ENCODE measurements around the gene C10orf90.
"Not testable (repeated sequence)": the region's sequence is repeated elsewhere in the genome, so short reads cannot be mapped to it uniquely, and the experiment has no call there.

Gene C10orf90

DNA sequence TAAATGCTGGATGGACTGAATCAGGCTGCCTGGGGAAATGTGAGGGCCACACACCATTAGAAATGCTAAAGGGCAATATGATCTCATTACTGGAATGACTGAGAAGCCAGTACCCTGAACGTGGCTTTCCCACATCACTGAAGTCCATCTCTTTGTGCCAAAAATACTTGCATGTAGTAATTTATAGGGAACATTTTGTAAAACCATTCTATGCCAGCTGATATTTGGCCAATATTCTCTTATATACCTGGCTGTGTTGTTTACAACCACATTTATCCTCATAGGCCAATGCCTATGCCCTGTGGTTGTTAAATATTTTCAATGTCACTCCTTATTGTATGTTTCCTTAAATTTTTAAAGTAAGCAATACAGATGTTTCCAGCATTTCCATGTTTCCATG is 111.6 kb downstream of the C10orf90 start:
- H3K4me3 ChIP-seq (ENCODE audit: insufficient read depth, low read length, poor library complexity, severe bottlenecking): no peak overlapping the region
- no peak overlapping the region for H3K9ac ChIP-seq (ENCODE audit: low read length)
- TF ChIP-seq, protein P1, sequence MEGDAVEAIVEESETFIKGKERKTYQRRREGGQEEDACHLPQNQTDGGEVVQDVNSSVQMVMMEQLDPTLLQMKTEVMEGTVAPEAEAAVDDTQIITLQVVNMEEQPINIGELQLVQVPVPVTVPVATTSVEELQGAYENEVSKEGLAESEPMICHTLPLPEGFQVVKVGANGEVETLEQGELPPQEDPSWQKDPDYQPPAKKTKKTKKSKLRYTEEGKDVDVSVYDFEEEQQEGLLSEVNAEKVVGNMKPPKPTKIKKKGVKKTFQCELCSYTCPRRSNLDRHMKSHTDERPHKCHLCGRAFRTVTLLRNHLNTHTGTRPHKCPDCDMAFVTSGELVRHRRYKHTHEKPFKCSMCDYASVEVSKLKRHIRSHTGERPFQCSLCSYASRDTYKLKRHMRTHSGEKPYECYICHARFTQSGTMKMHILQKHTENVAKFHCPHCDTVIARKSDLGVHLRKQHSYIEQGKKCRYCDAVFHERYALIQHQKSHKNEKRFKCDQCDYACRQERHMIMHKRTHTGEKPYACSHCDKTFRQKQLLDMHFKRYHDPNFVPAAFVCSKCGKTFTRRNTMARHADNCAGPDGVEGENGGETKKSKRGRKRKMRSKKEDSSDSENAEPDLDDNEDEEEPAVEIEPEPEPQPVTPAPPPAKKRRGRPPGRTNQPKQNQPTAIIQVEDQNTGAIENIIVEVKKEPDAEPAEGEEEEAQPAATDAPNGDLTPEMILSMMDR (IDR thresholded peaks at IDR 0.05; ENCODE audit: insufficient read depth, low read length, poor library complexity, severe bottlenecking): no peak
- TF ChIP-seq EZH2phosphoT487 (conservative IDR thresholded peaks at IDR 0.05; ENCODE audit: low read length): no peak
- no peaks in the 10 kb centered on the region for H3K36me3 ChIP-seq (ENCODE audit: low read length)
- no peaks in the 10 kb centered on the region for H3K27me3 ChIP-seq (ENCODE audit: low read length)
- H3K9me3 ChIP-seq (ENCODE audit: insufficient read depth, low read length): no peaks in the 10 kb centered on the region
- no peak overlapping the region for H3K4me2 ChIP-seq (ENCODE audit: low read depth, low read length, poor library complexity, severe bottlenecking)
- no peak overlapping the region for H2AFZ ChIP-seq (ENCODE audit: low read depth, low read length, severe bottlenecking)
- no peaks in the 10 kb centered on the region for H3F3A ChIP-seq (ENCODE audit: insufficient read depth)
- no peaks in the 10 kb centered on the region for H3K79me2 ChIP-seq (ENCODE audit: insufficient read depth, low read length)
- H3K9me2 ChIP-seq (replicated peaks; ENCODE audit: insufficient read depth, low read length): no peaks in the 10 kb centered on the region
- H3K27ac ChIP-seq (ENCODE audit: low read depth, low read length): no peak overlapping the region
- H4K20me1 ChIP-seq (ENCODE audit: low read depth, low read length): no peaks in the 10 kb centered on the region

- no peak overlapping the region for H2AFZ ChIP-seq (ENCODE audit: low read depth, low read length, severe bottlenecking)
- H3K9me3 ChIP-seq (ENCODE audit: insufficient read depth, low read length): no peaks in the 10 kb centered on the region
- no peaks in the 10 kb centered on the region for H3K9me2 ChIP-seq (replicated peaks; ENCODE audit: insufficient read depth, low read length)
- TF ChIP-seq, protein P1 (IDR thresholded peaks at IDR 0.05; ENCODE audit: insufficient read depth, low read length, poor library complexity, severe bottlenecking): no peak
- TF ChIP-seq EZH2phosphoT487 (conservative IDR thresholded peaks at IDR 0.05; ENCODE audit: low read length): no peak
- H3K9ac ChIP-seq (ENCODE audit: low read length): no peak overlapping the region
- H3K27me3 ChIP-seq (ENCODE audit: low read length): no peaks in the 10 kb centered on the region
- no peaks in the 10 kb centered on the region for H3K79me2 ChIP-seq (ENCODE audit: insufficient read depth, low read length)
- no peaks in the 10 kb centered on the region for H3K36me3 ChIP-seq (ENCODE audit: low read length)
- H3K4me2 ChIP-seq (ENCODE audit: low read depth, low read length, poor library complexity, severe bottlenecking): no peak overlapping the region
- H4K20me1 ChIP-seq (ENCODE audit: low read depth, low read length): no peaks in the 10 kb centered on the region
- H3F3A ChIP-seq (ENCODE audit: insufficient read depth): no peaks in the 10 kb centered on the region
- H3K4me3 ChIP-seq (ENCODE audit: insufficient read depth, low read length, poor library complexity, severe bottlenecking): no peak overlapping the region
- no peak overlapping the region for H3K27ac ChIP-seq (ENCODE audit: low read depth, low read length)
These were observed 119.3 kb downstream of the C10orf90 start for GRCh38 chr10:126551202-126551601.

- not testable (repeated sequence) for H3K9ac ChIP-seq (ENCODE audit: low read length); H3K4me3 ChIP-seq (ENCODE audit: insufficient read depth, low read length, poor library complexity, severe bottlenecking); H2AFZ ChIP-seq (ENCODE audit: low read depth, low read length, severe bottlenecking); H3K79me2 ChIP-seq (ENCODE audit: insufficient read depth, low read length); H3K9me3 ChIP-seq (ENCODE audit: insufficient read depth, low read length); H3K9me2 ChIP-seq (replicated peaks; ENCODE audit: insufficient read depth, low read length); H3K27ac ChIP-seq (ENCODE audit: low read depth, low read length); H3K27me3 ChIP-seq (ENCODE audit: low read length); H3F3A ChIP-seq (ENCODE audit: insufficient read depth); H4K20me1 ChIP-seq (ENCODE audit: low read depth, low read length); H3K4me2 ChIP-seq (ENCODE audit: low read depth, low read length, poor library complexity, severe bottlenecking); H3K36me3 ChIP-seq (ENCODE audit: low read length)
These were observed 119.9 kb downstream of the C10orf90 start for GRCh38 chr10:126550586-126550985.

DNA sequence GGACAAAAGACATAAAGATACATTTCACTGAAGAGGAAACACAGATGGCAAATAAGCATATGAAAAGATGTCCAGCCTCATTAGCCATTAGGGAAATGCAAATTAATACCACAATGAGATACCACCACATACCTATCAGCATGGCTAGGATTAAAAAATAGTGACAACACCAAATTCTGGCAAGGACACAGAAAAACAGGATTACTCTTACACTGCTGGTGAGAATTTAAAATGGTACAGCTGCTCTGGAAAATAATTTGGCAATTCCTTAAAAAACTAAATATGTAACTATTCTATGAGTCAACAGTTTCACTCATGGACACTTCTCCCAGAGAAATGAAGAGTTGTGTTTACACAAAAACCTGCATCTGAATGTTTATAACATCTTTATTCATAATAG is 121.1 kb downstream of the C10orf90 start:
- Histone ChIP-seq H3K79me2 (ENCODE audit: insufficient read depth, low read length) (no peaks in the 10 kb centered on the region), H3K9me3 (ENCODE audit: insufficient read depth, low read length) (no peaks in the 10 kb centered on the region), H3K27ac (ENCODE audit: low read depth, low read length) (no peak overlapping the region), H3K27me3 (ENCODE audit: low read length) (no peaks in the 10 kb centered on the region), H3K9ac (ENCODE audit: low read length) (no peak overlapping the region), H3F3A (ENCODE audit: insufficient read depth) (no peaks in the 10 kb centered on the region), H2AFZ (ENCODE audit: low read depth, low read length, severe bottlenecking) (no peak overlapping the region), H3K9me2 (replicated peaks; ENCODE audit: insufficient read depth, low read length) (no peaks in the 10 kb centered on the region), H3K4me3 (ENCODE audit: insufficient read depth, low read length, poor library complexity, severe bottlenecking) (no peak overlapping the region), H3K4me2 (ENCODE audit: low read depth, low read length, poor library complexity, severe bottlenecking) (no peak overlapping the region), H3K36me3 (ENCODE audit: low read length) (no peaks in the 10 kb centered on the region), H4K20me1 (ENCODE audit: low read depth, low read length) (no peaks in the 10 kb centered on the region)
- TF ChIP-seq, protein P1 (IDR thresholded peaks at IDR 0.05; ENCODE audit: insufficient read depth, low read length, poor library complexity, severe bottlenecking): no peak
- TF ChIP-seq EZH2phosphoT487 (conservative IDR thresholded peaks at IDR 0.05; ENCODE audit: low read length): no peak

Data from SU-DHL-6 (cell line).